CD4-positive, alpha-beta T cell (primary cell): ENCODE results near the gene RNF144B. TPM values are rescaled to one million over a fixed set of nuclear protein-coding genes. Genes with fewer than 3 reads are reported as not detected.

Experiments used
- ATAC-seq: fragments of 200-7000 bp; cut with Tn5 transposase; one replicate; pipeline ENCODE4 v1.10.0; 2022; ENCODE audit warnings: mild to moderate bottlenecking; ENCODE audit not compliant: poor library complexity
- CTCF ChIA-PET: fragments of 350-600 bp; sonication (Branson Sonifier 250); formaldehyde crosslinking; loops from one replicate; lab custom pipeline; 2021; ENCODE audit warnings: antibody characterized with exemption, inconsistent platforms; lab: Charles Lee
- POLR2A ChIA-PET: fragments of 350-600 bp; sonication (Branson Sonifier 250); formaldehyde crosslinking; loops from one replicate; lab custom pipeline; 2021; ENCODE audit warnings: antibody characterized with exemption, inconsistent platforms; lab: Charles Lee
- DNase-seq, 14 experiments: peaks; one replicate each; pipeline ENCODE4 v3.0.0-alpha.2; 2013 to 2020; ENCODE audit warnings: mixed read lengths in 2 of 14
- H3K27ac ChIP-seq, 2 donors: one replicate each; pipeline versions ENCODE4 v1.5.1 to v1.7.0; 2013; ENCODE audit warnings: low read length in 2 of 2, low read depth in 1 of 2, mild to moderate bottlenecking in 1 of 2
- H3K27me3 ChIP-seq, 2 experiments: 1 replicate in 1 of 2; 2 replicates in 1 of 2; pipeline versions ENCODE4 v1.6.1 to v1.7.0; 2013; ENCODE audit warnings: low read length in 2 of 2, control low read depth in 1 of 2, mild to moderate bottlenecking in 1 of 2, moderate library complexity in 1 of 2; ENCODE audit not compliant: insufficient read depth in 2 of 2, control insufficient read depth in 1 of 2
- H3K36me3 ChIP-seq: one replicate; pipeline ENCODE4 v1.6.1; 2013; ENCODE audit warnings: low read length, control low read depth; ENCODE audit not compliant: insufficient read depth
- H3K4me1 ChIP-seq: one replicate; pipeline ENCODE4 v1.6.1; 2013; ENCODE audit warnings: low read length, control low read depth; ENCODE audit not compliant: insufficient read depth
- H3K4me3 ChIP-seq: one replicate; pipeline ENCODE4 v1.5.1; 2013; ENCODE audit warnings: mild to moderate bottlenecking, low read length, moderate library complexity
- H3K9me3 ChIP-seq, 2 experiments: 1 replicate in 1 of 2; 2 replicates in 1 of 2; pipeline versions ENCODE4 v1.6.1 to v1.7.0; 2013; ENCODE audit warnings: low read length in 2 of 2, mild to moderate bottlenecking in 2 of 2, control low read depth in 1 of 2, moderate library complexity in 1 of 2; ENCODE audit not compliant: control insufficient read depth in 1 of 2, insufficient read depth in 1 of 2
- H3K27ac Mint-ChIP-seq: one replicate; pipeline ENCODE4 v1.8.0; 2020; ENCODE audit warnings: mixed read lengths
- H3K27me3 Mint-ChIP-seq: one replicate; pipeline ENCODE4 v1.8.0; 2021; ENCODE audit warnings: mixed read lengths
- H3K36me3 Mint-ChIP-seq: one replicate; pipeline ENCODE4 v1.8.0; 2021; ENCODE audit warnings: low read depth, mixed read lengths
- H3K4me1 Mint-ChIP-seq: one replicate; pipeline ENCODE4 v1.8.0; 2021; ENCODE audit warnings: low read depth, mixed read lengths
- H3K4me3 Mint-ChIP-seq: one replicate; pipeline ENCODE4 v1.8.0; 2020; ENCODE audit warnings: mild to moderate bottlenecking, mixed read lengths
- H3K9me3 Mint-ChIP-seq: one replicate; pipeline ENCODE4 v1.8.0; 2020; ENCODE audit warnings: mixed read lengths
- intact Hi-C, 2 experiments: fragments of 100-400 bp; cut with DNase I in 1 of 2; cut with micrococcal nuclease in 1 of 2; formaldehyde crosslinking; loops; one replicate each; pipeline versions ENCODE4 v1.15.1 to v1.9.0; 2023 to 2025; cut with DNase I, micrococcal nuclease
- total RNA-seq, 174 experiments: library from RNA in 2 of 174; stranded (reverse) in 2 of 174; gene quantifications; one replicate each; pipeline ENCODE4 v1.2.3 and lab custom pipeline; 2021 to 2026
- TF ChIP-seq, protein P1 (sequence below): fragments of 200-600 bp; IDR thresholded peaks from one replicate; pipeline ENCODE4 v1.8.0; 2022; ENCODE audit warnings: antibody characterized with exemption, mild to moderate bottlenecking

The RNF144B gene
- total RNA-seq, 2 experiments from 2014 or later, result 2.3 to 3.5 TPM

DNA sequence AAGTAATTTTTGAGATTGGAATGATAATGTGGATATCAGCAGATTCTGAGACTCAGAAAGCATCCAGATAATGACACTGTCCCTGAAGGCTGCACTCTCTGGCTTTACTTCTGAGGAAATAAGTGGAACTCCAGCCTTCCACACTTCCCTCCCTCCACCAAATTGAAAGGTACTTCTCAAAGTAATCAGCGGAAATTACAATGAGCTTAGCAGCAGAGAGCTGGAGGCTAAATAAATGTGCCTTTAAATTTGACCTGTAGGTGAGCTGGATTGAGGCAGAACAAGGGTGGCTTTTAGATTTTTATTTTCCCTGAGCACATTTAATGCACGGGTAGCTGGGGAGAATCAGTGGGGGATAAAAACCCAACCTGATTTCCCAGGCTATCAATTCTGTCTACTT, 39.3 kb upstream of the RNF144B start:
- intact Hi-C loops, result no loop called here
- H3K4me3 ChIP-seq, result no peak overlapping the region
- Mint-ChIP-seq H3K36me3 (no peaks in the 10 kb centered on the region), H3K4me1 (no peaks in the 10 kb centered on the region), H3K9me3 (no peaks in the 10 kb centered on the region), H3K27ac (no peak overlapping the region), H3K4me3 (no peak overlapping the region), H3K27me3 (peaks cover 5% of the 10 kb centered on the region)
- ATAC-seq, result no peak
- H3K9me3 ChIP-seq, result no peaks in the 10 kb centered on the region
- no peak overlapping the region for H3K27ac ChIP-seq
- ChIA-PET CTCF (interaction anchor here (0.6 kb wide), 1 partner anchor 270 kb away, joined by 4 read pairs; no protein-coding TSS in a partner anchor), POLR2A (no interaction called here)
- no peak for DNase-seq
- H3K36me3 ChIP-seq, result no peaks in the 10 kb centered on the region
- no peaks in the 10 kb centered on the region for H3K4me1 ChIP-seq
- TF ChIP-seq, protein P1, sequence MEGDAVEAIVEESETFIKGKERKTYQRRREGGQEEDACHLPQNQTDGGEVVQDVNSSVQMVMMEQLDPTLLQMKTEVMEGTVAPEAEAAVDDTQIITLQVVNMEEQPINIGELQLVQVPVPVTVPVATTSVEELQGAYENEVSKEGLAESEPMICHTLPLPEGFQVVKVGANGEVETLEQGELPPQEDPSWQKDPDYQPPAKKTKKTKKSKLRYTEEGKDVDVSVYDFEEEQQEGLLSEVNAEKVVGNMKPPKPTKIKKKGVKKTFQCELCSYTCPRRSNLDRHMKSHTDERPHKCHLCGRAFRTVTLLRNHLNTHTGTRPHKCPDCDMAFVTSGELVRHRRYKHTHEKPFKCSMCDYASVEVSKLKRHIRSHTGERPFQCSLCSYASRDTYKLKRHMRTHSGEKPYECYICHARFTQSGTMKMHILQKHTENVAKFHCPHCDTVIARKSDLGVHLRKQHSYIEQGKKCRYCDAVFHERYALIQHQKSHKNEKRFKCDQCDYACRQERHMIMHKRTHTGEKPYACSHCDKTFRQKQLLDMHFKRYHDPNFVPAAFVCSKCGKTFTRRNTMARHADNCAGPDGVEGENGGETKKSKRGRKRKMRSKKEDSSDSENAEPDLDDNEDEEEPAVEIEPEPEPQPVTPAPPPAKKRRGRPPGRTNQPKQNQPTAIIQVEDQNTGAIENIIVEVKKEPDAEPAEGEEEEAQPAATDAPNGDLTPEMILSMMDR, result no peak
- no peaks in the 10 kb centered on the region for H3K27me3 ChIP-seq

DNA sequence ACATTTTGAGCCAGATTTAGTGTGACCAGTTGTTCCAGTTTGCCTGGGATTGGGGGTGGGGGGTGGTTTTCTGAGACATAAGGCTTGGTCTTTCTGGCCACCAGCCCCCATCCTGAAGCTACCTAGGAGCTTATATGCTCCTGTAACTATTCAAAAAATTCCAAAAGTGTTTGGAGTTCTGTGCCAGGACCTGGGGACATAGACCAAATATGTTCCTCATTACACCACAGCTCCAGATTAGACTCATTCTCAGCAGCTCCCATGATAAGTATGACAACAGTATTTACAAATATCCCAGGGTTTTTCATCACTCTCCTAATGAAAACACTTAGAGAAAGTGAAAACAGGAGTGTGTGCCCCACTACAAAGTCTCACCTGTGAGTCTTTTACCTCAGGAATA, 37.8 kb upstream of the RNF144B start:
- ChIA-PET CTCF (no interaction called here), POLR2A (no interaction called here)
- H3K4me1 ChIP-seq, result no peaks in the 10 kb centered on the region
- Mint-ChIP-seq H3K36me3 (no peaks in the 10 kb centered on the region), H3K9me3 (no peaks in the 10 kb centered on the region), H3K4me1 (no peaks in the 10 kb centered on the region), H3K4me3 (no peak overlapping the region), H3K27ac (no peak overlapping the region), H3K27me3 (peaks cover 5% of the 10 kb centered on the region)
- no peaks in the 10 kb centered on the region for H3K27me3 ChIP-seq
- H3K9me3 ChIP-seq, result no peaks in the 10 kb centered on the region
- TF ChIP-seq, protein P1, result no peak
- H3K36me3 ChIP-seq, result no peaks in the 10 kb centered on the region
- no peak overlapping the region for H3K27ac ChIP-seq
- ATAC-seq, result no peak
- no peak for DNase-seq
- no peak overlapping the region for H3K4me3 ChIP-seq
- intact Hi-C loops, result no loop called here

DNA sequence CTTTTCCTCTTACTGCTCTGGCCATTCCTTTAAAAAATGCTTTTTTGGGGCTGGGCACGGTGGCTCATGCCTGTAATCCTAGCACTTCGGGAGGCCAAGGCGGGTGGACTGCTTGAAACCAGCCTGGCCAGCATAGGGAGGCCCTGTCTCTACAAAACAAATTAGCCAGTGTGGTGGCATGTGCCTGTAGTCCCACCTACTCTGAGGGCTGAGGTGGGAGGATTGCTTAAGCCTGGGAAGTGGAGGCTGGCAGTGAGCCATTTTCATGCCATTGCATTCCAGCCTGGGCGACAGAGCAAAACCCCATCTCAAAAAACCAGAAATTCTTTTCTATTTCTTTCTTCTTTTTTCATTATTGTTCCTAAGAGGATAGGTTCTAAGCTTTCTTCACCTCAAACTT, 36.9 kb upstream of the RNF144B start:
- Mint-ChIP-seq H3K27me3 (peaks cover 5% of the 10 kb centered on the region), H3K36me3 (no peaks in the 10 kb centered on the region), H3K27ac (no peak overlapping the region), H3K4me1 (no peaks in the 10 kb centered on the region), H3K9me3 (no peaks in the 10 kb centered on the region), H3K4me3 (no peak overlapping the region)
- Histone ChIP-seq H3K4me1 (no peaks in the 10 kb centered on the region), H3K9me3 (no peaks in the 10 kb centered on the region), H3K36me3 (no peaks in the 10 kb centered on the region), H3K27me3 (no peaks in the 10 kb centered on the region), H3K27ac (no peak overlapping the region), H3K4me3 (no peak overlapping the region)
- intact Hi-C loops, result no loop called here
- DNase-seq, result no peak
- ChIA-PET CTCF (no interaction called here), POLR2A (no interaction called here)
- ATAC-seq, result no peak
- TF ChIP-seq, protein P1, result no peak
